Endothelial cell of umbilical vein (primary cell): ENCODE results near the gene ZMAT3. TPM values are rescaled to one million over a fixed set of nuclear protein-coding genes. Genes with fewer than 3 reads are reported as not detected.

ENCODE experiments used
- BruUV-seq: library from RNA; stranded (reverse); fragments of 400-500 nt; replicated peaks from 2 replicates; lab custom pipeline; 2021; lab: Mats Ljungman, UMichigan
- CTCF ChIA-PET: fragments of 300-600, 350-600 bp; sonication (Branson Sonifier 250); formaldehyde crosslinking; loops from one replicate; lab custom pipeline; 2021; ENCODE audit warnings: antibody characterized with exemption, inconsistent platforms; lab: Charles Lee
- POLR2A ChIA-PET: fragments of 300-600, 350-600 bp; sonication (Branson Sonifier 250); formaldehyde crosslinking; loops from one replicate; lab custom pipeline; 2021; ENCODE audit warnings: antibody characterized with exemption, inconsistent platforms; lab: Charles Lee
- DNase-seq: peaks from one replicate; pipeline ENCODE4 v3.0.0-alpha.2; 2011; ENCODE audit warnings: low read depth, low spot score
- FAIRE-seq: peaks from 2 replicates; lab custom pipeline; 2011; peaks lifted over from hg19 to GRCh38; lab: Jason Lieb, UNC
- H2AFZ ChIP-seq: 2 replicates; pipeline ENCODE4 v1.6.0; 2012; ENCODE audit warnings: low read depth, low read length, control low read depth, inconsistent platforms
- H3K27ac ChIP-seq: 2 replicates; pipeline ENCODE4 v1.5.1; 2011; ENCODE audit warnings: low read depth, mild to moderate bottlenecking, control low read depth, low read length, moderate library complexity; ENCODE audit not compliant: insufficient read depth
- H3K27me3 ChIP-seq, 2 experiments: 2 replicates each; pipeline versions ENCODE4 v1.6.0 to v1.6.1; 2011; ENCODE audit warnings: low read length in 2 of 2, mixed read lengths in 1 of 2; ENCODE audit not compliant: control insufficient read depth in 2 of 2, insufficient read depth in 2 of 2
- H3K36me3 ChIP-seq, 2 experiments: 2 replicates in 1 of 2; 3 replicates in 1 of 2; pipeline ENCODE4 v1.5.1; 2011; ENCODE audit warnings: low read length in 2 of 2, mild to moderate bottlenecking in 1 of 2, moderate library complexity in 1 of 2; ENCODE audit not compliant: control insufficient read depth in 2 of 2, insufficient read depth in 2 of 2; ENCODE audit errors: extremely low read depth in 1 of 2
- H3K4me1 ChIP-seq: 3 replicates; pipeline ENCODE4 v1.5.1; 2011; ENCODE audit warnings: mild to moderate bottlenecking, low read length; ENCODE audit not compliant: control insufficient read depth, insufficient read depth; ENCODE audit errors: extremely low read depth
- H3K4me2 ChIP-seq: 2 replicates; pipeline ENCODE4 v1.6.1; 2011; ENCODE audit warnings: low read length, control low read depth, mixed read lengths; ENCODE audit not compliant: insufficient read depth
- H3K4me3 ChIP-seq, 3 experiments: fragments of 200-600 bp in 1 of 3; sonication (generic), shearing (Covaris generic) in 1 of 3; replicated peaks in 1 of 3; 2 replicates each; pipeline ENCODE4 v1.5.1; 2011 to 2016; ENCODE audit warnings: control low read depth in 3 of 3, low read length in 3 of 3, mild to moderate bottlenecking in 2 of 3, inconsistent platforms in 1 of 3, low read depth in 1 of 3, moderate library complexity in 1 of 3; ENCODE audit not compliant: insufficient read depth in 1 of 3
- H3K79me2 ChIP-seq: 2 replicates; pipeline ENCODE4 v1.6.0; 2012; ENCODE audit warnings: low read length, inconsistent platforms; ENCODE audit not compliant: control insufficient read depth, insufficient read depth
- H3K9ac ChIP-seq: replicated peaks from 2 replicates; pipeline ENCODE3; 2011; ENCODE audit warnings: low read length, control low read depth; ENCODE audit not compliant: insufficient read depth; ENCODE audit errors: extremely low read depth
- H3K9me1 ChIP-seq: replicated peaks from 3 replicates; pipeline ENCODE4 v1.6.0; 2011; ENCODE audit warnings: mild to moderate bottlenecking, low read length; ENCODE audit not compliant: control insufficient read depth, insufficient read depth; ENCODE audit errors: extremely low read depth
- H3K9me3 ChIP-seq: replicated peaks from 2 replicates; pipeline ENCODE4 v1.5.1; 2012; ENCODE audit warnings: low read length, inconsistent platforms; ENCODE audit not compliant: control insufficient read depth, insufficient read depth
- H4K20me1 ChIP-seq: replicated peaks from 2 replicates; pipeline ENCODE3; 2011; ENCODE audit warnings: mild to moderate bottlenecking, low read length; ENCODE audit not compliant: control insufficient read depth, insufficient read depth; ENCODE audit errors: extremely low read depth
- CTCF ChIP-seq, 2 donors: IDR thresholded peaks; 1 replicate in 1 of 2; 2 replicates in 1 of 2; pipeline ENCODE4 v1.5.1; 2011; ENCODE audit warnings: low read length in 2 of 2, mild to moderate bottlenecking in 2 of 2, moderate library complexity in 2 of 2, control low read depth in 1 of 2, inconsistent platforms in 1 of 2, low read depth in 1 of 2; ENCODE audit not compliant: insufficient read depth in 1 of 2; ENCODE audit errors: extremely low read depth in 1 of 2
- EZH2 ChIP-seq: IDR thresholded peaks from 2 replicates; pipeline ENCODE4 v1.6.1; 2012; ENCODE audit warnings: borderline replicate concordance, low read depth, mild to moderate bottlenecking, moderate library complexity, low read length, inconsistent platforms; ENCODE audit not compliant: severe bottlenecking
- FOS ChIP-seq: IDR thresholded peaks from 2 replicates; pipeline ENCODE4 v1.6.1; 2011; ENCODE audit warnings: mild to moderate bottlenecking, low read length, moderate library complexity, borderline replicate concordance; ENCODE audit not compliant: insufficient read depth
- GATA2 ChIP-seq: IDR thresholded peaks from 2 replicates; pipeline ENCODE4 v1.7.0; 2011; ENCODE audit warnings: low read depth, mild to moderate bottlenecking, moderate library complexity, mixed read lengths, low read length; ENCODE audit not compliant: insufficient read length, insufficient read depth
- JUN ChIP-seq: IDR thresholded peaks from 2 replicates; pipeline ENCODE4 v1.6.1; 2011; ENCODE audit warnings: borderline replicate concordance, low read depth; ENCODE audit not compliant: insufficient read length, insufficient read depth
- MAX ChIP-seq: IDR thresholded peaks from 2 replicates; pipeline ENCODE4 v1.6.1; 2011; ENCODE audit not compliant: insufficient read depth, insufficient read length
- MYC ChIP-seq: IDR thresholded peaks from one replicate; pipeline ENCODE4 v1.6.1; 2011; ENCODE audit warnings: mild to moderate bottlenecking, low read depth, low read length
- POLR2A ChIP-seq: IDR thresholded peaks from 2 replicates; pipeline ENCODE4 v1.6.1; 2012; ENCODE audit warnings: low read depth, mild to moderate bottlenecking, control low read depth, low read length
- POLR2AphosphoS5 ChIP-seq: IDR thresholded peaks from 2 replicates; pipeline ENCODE4 v1.6.1; 2012; ENCODE audit warnings: low read depth, mild to moderate bottlenecking, control low read depth, low read length, moderate library complexity; ENCODE audit not compliant: insufficient read depth
- dilution Hi-C: fragments of 300-500 bp; cut with MboI; formaldehyde crosslinking; loops from one replicate; pipeline ENCODE4 v1.15.0; 2019; ENCODE audit warnings: low sequenced_read_pairs; ENCODE audit not compliant: extremely low pct_ligation_motif_present
- intact Hi-C: fragments of 100-400 bp; cut with micrococcal nuclease; formaldehyde crosslinking; loops from one replicate; pipeline ENCODE4 v1.10.0; 2022
- polyA plus RNA-seq, 4 experiments: library from polyadenylated mRNA; depleted of rRNA in 3 of 4; stranded (reverse) in 3 of 4; unstranded in 1 of 4; fragments of >200 nt; gene quantifications; 2 replicates each; pipeline versions ENCODE4 v1.2.1 to v1.2.3, GENCODE V29; 2011 to 2012; ENCODE audit warnings: missing spikeins in 1 of 4
- total RNA-seq: library from RNA; stranded (reverse); gene quantifications from 2 replicates; pipeline ENCODE4 v1.2.3, GENCODE V29; 2021

Gene ZMAT3
- total and polyA plus RNA-seq, 2 donors (not counting 3 experiments of a cell fraction or from before 2014, with no cell fraction given) = 13.2 to 33.1 TPM

DNA sequence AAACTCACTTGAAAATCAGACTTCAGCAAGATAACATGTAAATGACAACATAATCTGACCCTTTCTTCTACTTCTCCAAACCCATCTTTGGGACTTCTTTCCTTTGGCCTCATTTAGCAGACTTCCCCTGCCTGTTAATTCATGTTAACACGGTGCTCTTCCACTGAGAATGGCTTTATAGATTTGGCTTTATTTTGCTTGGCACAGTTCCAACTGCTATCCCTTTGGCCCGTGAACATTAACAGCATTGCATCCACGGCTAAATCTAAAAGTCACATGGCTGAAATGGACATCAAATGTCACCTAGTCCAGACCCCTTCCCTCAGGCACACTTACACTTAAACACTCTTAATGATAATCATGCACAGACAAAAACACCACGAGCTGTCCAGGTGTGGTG, 3.8 kb downstream of the ZMAT3 start:
- BruUV-seq = no TSS peak
- intact Hi-C loops = loop anchor here (2.0 kb wide), 2 partner anchors 205 to 495 kb away; partner anchors contain the start of gene ACTL6A
- H4K20me1 ChIP-seq = peaks cover 2% of the 10 kb centered on the region
- H3K4me1 ChIP-seq = peaks cover 10% of the 10 kb centered on the region
- peaks cover 76% of the 10 kb centered on the region for H3K79me2 ChIP-seq
- no peak overlapping the region for H3K27ac ChIP-seq
- H3K9me1 ChIP-seq = no peaks in the 10 kb centered on the region
- no peak overlapping the region for H2AFZ ChIP-seq
- H3K36me3 ChIP-seq = peaks cover 3 to 4% of the 10 kb centered on the region in 2 experiments
- FAIRE-seq = peak; percentile 63
- TF ChIP-seq POLR2AphosphoS5 = peak; percentile 13
- TF ChIP-seq GATA2 = no peak
- TF ChIP-seq JUN = no peak
- TF ChIP-seq FOS = no peak
- no peak for TF ChIP-seq CTCF (IDR thresholded peaks at IDR 0.05; ENCODE audit: extremely low read depth in 1 of 2, insufficient read depth in 1 of 2, low read depth in 1 of 2, low read length in 2 of 2)
- TF ChIP-seq MYC = no peak
- no peak for TF ChIP-seq MAX
- no peak for TF ChIP-seq EZH2
- TF ChIP-seq POLR2A = no peak
- DNase-seq = peak; percentile 55
- H3K4me2 ChIP-seq = no peak overlapping the region
- POLR2A ChIA-PET = no interaction called here
- CTCF ChIA-PET = interaction anchor here (1.1 to 1.9 kb wide), 3 partner anchors 8 to 254 kb away, joined by 5 to 8 read pairs (median 7); no protein-coding TSS in a partner anchor
- H3K9ac ChIP-seq = no peak overlapping the region
- no peaks in the 10 kb centered on the region for H3K27me3 ChIP-seq
- dilution Hi-C loops = no loop called here
- no peaks in the 10 kb centered on the region for H3K9me3 ChIP-seq
- no peak overlapping the region for H3K4me3 ChIP-seq
